Body of pancreas (tissue), 4 donors: ENCODE measurements around the gene SEC14L1.

Source experiments
- POLR2A ChIP-seq, 3 donors: fragments of 450-650 bp; IDR thresholded peaks; one replicate each; pipeline ENCODE4 v1.6.1; 2016; ENCODE audit warnings: antibody characterized with exemption in 3 of 3, mild to moderate bottlenecking in 2 of 3
- TF ChIP-seq, protein P1 (sequence below), 7 experiments: fragments of 450-650 bp in 4 of 7; fragments of 200-600 bp in 3 of 7; sonication (generic) in 3 of 7; IDR thresholded peaks; one replicate each; pipeline ENCODE4 v1.5.1; 2016 to 2019; ENCODE audit warnings: antibody characterized with exemption in 7 of 7

DNA sequence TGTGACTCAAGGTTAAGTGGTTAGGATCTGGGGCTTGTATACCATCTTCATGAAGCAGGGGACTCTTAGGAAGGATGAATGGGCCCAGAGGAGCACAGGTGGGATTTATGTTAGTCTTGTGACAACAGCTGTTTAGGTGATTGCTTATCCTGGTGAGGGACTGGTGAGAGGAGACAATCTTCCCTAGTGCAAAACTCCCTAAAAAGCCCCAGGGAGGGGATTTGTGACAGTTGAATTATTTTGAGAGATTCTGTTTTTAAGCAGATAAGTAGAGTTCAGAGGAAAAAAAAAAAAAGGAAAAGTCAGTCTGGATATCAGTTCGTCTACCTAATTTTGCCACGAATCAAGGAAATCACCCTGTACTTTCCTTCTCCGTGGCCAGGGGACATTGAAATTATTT, 35.1 kb upstream of the SEC14L1 start:
- TF ChIP-seq, protein P1, sequence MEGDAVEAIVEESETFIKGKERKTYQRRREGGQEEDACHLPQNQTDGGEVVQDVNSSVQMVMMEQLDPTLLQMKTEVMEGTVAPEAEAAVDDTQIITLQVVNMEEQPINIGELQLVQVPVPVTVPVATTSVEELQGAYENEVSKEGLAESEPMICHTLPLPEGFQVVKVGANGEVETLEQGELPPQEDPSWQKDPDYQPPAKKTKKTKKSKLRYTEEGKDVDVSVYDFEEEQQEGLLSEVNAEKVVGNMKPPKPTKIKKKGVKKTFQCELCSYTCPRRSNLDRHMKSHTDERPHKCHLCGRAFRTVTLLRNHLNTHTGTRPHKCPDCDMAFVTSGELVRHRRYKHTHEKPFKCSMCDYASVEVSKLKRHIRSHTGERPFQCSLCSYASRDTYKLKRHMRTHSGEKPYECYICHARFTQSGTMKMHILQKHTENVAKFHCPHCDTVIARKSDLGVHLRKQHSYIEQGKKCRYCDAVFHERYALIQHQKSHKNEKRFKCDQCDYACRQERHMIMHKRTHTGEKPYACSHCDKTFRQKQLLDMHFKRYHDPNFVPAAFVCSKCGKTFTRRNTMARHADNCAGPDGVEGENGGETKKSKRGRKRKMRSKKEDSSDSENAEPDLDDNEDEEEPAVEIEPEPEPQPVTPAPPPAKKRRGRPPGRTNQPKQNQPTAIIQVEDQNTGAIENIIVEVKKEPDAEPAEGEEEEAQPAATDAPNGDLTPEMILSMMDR (IDR thresholded peaks at IDR 0.05): no peak
- TF ChIP-seq POLR2A (IDR thresholded peaks at IDR 0.05): no peak
